Keratinocyte (primary cell): ENCODE results near the gene SLC29A1. TPM values are rescaled to one million over a fixed set of nuclear protein-coding genes. Genes with fewer than 3 reads are reported as not detected.

Source experiments
- DNase-seq: peaks from one replicate; pipeline ENCODE4 v3.0.0-alpha.2; 2011; ENCODE audit warnings: low read depth, missing footprints, low spot score
- FAIRE-seq: peaks from 2 replicates; lab custom pipeline; 2011; peaks lifted over from hg19 to GRCh38; lab: Jason Lieb, UNC
- H2AFZ ChIP-seq: 2 replicates; pipeline ENCODE4 v1.6.0; 2012; ENCODE audit warnings: low read length, control low read depth, inconsistent platforms; ENCODE audit not compliant: control insufficient read depth
- H3K27ac ChIP-seq: 2 replicates; pipeline ENCODE4 v1.5.1; 2011; ENCODE audit warnings: low read length; ENCODE audit not compliant: control insufficient read depth, insufficient read depth
- H3K27me3 ChIP-seq: 3 replicates; pipeline ENCODE4 v1.6.0; 2011; ENCODE audit warnings: low read length; ENCODE audit not compliant: control insufficient read depth, insufficient read depth; ENCODE audit errors: extremely low read depth
- H3K36me3 ChIP-seq, 2 experiments: 2 replicates in 1 of 2; 3 replicates in 1 of 2; pipeline ENCODE4 v1.5.1; 2011; ENCODE audit warnings: low read length in 2 of 2, mild to moderate bottlenecking in 1 of 2; ENCODE audit not compliant: control insufficient read depth in 2 of 2, insufficient read depth in 2 of 2; ENCODE audit errors: extremely low read depth in 1 of 2
- H3K4me1 ChIP-seq: 3 replicates; pipeline ENCODE4 v1.5.1; 2011; ENCODE audit warnings: low read length; ENCODE audit not compliant: control insufficient read depth, insufficient read depth; ENCODE audit errors: extremely low read depth
- H3K4me2 ChIP-seq: 3 replicates; pipeline ENCODE4 v1.6.0; 2011; ENCODE audit warnings: low read depth, low read length; ENCODE audit not compliant: control insufficient read depth, insufficient read depth; ENCODE audit errors: extremely low read depth
- H3K4me3 ChIP-seq, 3 experiments: fragments of 200-600 bp in 1 of 3; sonication (generic) in 1 of 3; 2 replicates in 2 of 3; 3 replicates in 1 of 3; pipeline ENCODE4 v1.5.1; 2011 to 2016; ENCODE audit warnings: low read length in 3 of 3, mild to moderate bottlenecking in 3 of 3, control low read depth in 2 of 3, inconsistent platforms in 1 of 3, low read depth in 1 of 3, mixed read lengths in 1 of 3, mixed run types in 1 of 3, moderate library complexity in 1 of 3; ENCODE audit not compliant: control insufficient read depth in 2 of 3, insufficient read depth in 2 of 3; ENCODE audit errors: extremely low read depth in 1 of 3
- H3K79me2 ChIP-seq: 2 replicates; pipeline ENCODE4 v1.6.0; 2012; ENCODE audit warnings: low read length; ENCODE audit not compliant: control insufficient read depth, insufficient read depth
- H3K9ac ChIP-seq: 3 replicates; pipeline ENCODE4 v1.6.0; 2011; ENCODE audit warnings: low read length; ENCODE audit not compliant: control insufficient read depth, insufficient read depth; ENCODE audit errors: extremely low read depth
- H3K9me1 ChIP-seq: 3 replicates; pipeline ENCODE4 v1.6.0; 2011; ENCODE audit warnings: low read length; ENCODE audit not compliant: control insufficient read depth, insufficient read depth; ENCODE audit errors: extremely low read depth
- H3K9me3 ChIP-seq: 2 replicates; pipeline ENCODE4 v1.5.1; 2012; ENCODE audit warnings: low read depth, low read length; ENCODE audit not compliant: control insufficient read depth
- H4K20me1 ChIP-seq: 3 replicates; pipeline ENCODE4 v1.6.0; 2011; ENCODE audit warnings: low read length; ENCODE audit not compliant: control insufficient read depth, insufficient read depth; ENCODE audit errors: extremely low read depth
- CTCF ChIP-seq, 3 experiments: IDR thresholded peaks in 1 of 3; conservative IDR thresholded peaks in 1 of 3; optimal IDR thresholded peaks in 1 of 3; 2 replicates in 2 of 3; 3 replicates in 1 of 3; pipeline versions ENCODE3 to v1.5.1; 2011; ENCODE audit warnings: low read length in 3 of 3, mild to moderate bottlenecking in 3 of 3, moderate library complexity in 2 of 3, control low read depth in 1 of 3, inconsistent platforms in 1 of 3; ENCODE audit not compliant: insufficient read depth in 2 of 3; ENCODE audit errors: extremely low read depth in 1 of 3
- EZH2 ChIP-seq: IDR thresholded peaks from one replicate; pipeline ENCODE4 v1.6.1; 2012; ENCODE audit warnings: inconsistent platforms, mild to moderate bottlenecking, low read length, moderate library complexity
- dilution Hi-C: fragments of 300-500 bp; cut with MboI; formaldehyde crosslinking; loops from one replicate; pipeline ENCODE4 v1.7.0; 2020; ENCODE audit warnings: low sequenced_read_pairs; ENCODE audit not compliant: extremely low pct_ligation_motif_present
- polyA plus RNA-seq, 5 experiments: library from polyadenylated mRNA; depleted of rRNA in 3 of 5; stranded (reverse) in 3 of 5; stranded (forward) in 1 of 5; unstranded in 1 of 5; fragments of >200 nt; gene quantifications; 1 replicate in 1 of 5; 2 replicates in 3 of 5; 3 replicates in 1 of 5; pipeline versions ENCODE4 v1.2.1 to v1.2.3, GENCODE V29; 2011 to 2012; ENCODE audit warnings: missing spikeins in 2 of 5, low read depth in 1 of 5, low replicate concordance in 1 of 5

The SLC29A1 gene
- polyA plus RNA-seq, 1 donor (not counting 4 experiments of a cell fraction or from before 2014, with no cell fraction given) = 51.0 TPM

GRCh38 chr6:44214307-44214706 is 9.1 kb upstream of the SLC29A1 start:
- dilution Hi-C loops = no loop called here
- H3K36me3 ChIP-seq = no peaks in the 10 kb centered on the region
- TF ChIP-seq CTCF (optimal IDR thresholded peaks at IDR 0.05 in 1 of 3, IDR thresholded peaks at IDR 0.05 in 1 of 3, conservative IDR thresholded peaks at IDR 0.05 in 1 of 3; ENCODE audit: extremely low read depth in 1 of 3, insufficient read depth in 2 of 3, low read length in 3 of 3) (no peak), EZH2 (no peak)
- H3K4me1 ChIP-seq = peaks cover 12% of the 10 kb centered on the region
- no peak overlapping the region for H3K4me3 ChIP-seq
- H3K27ac ChIP-seq = no peak overlapping the region
- no peaks in the 10 kb centered on the region for H4K20me1 ChIP-seq
- H2AFZ ChIP-seq = no peak overlapping the region
- no peak overlapping the region for H3K4me2 ChIP-seq
- no peak for DNase-seq
- no peaks in the 10 kb centered on the region for H3K27me3 ChIP-seq
- H3K9ac ChIP-seq = no peak overlapping the region
- no peaks in the 10 kb centered on the region for H3K9me1 ChIP-seq
- H3K79me2 ChIP-seq = no peaks in the 10 kb centered on the region
- no peak for FAIRE-seq
- H3K9me3 ChIP-seq = no peaks in the 10 kb centered on the region

- TF ChIP-seq EZH2 = no peak
- no peak for TF ChIP-seq CTCF (optimal IDR thresholded peaks at IDR 0.05 in 1 of 3, IDR thresholded peaks at IDR 0.05 in 1 of 3, conservative IDR thresholded peaks at IDR 0.05 in 1 of 3; ENCODE audit: extremely low read depth in 1 of 3, insufficient read depth in 2 of 3, low read length in 3 of 3)
- Histone ChIP-seq H3K4me2 (no peak within 1 kb of the TSS), H3K36me3 (no peaks in the 10 kb centered on the region), H3K9ac (no peak within 1 kb of the TSS), H3K27ac (no peak within 1 kb of the TSS), H2AFZ (peak within 1 kb of the TSS; percentile 65), H3K79me2 (no peaks in the 10 kb centered on the region), H3K27me3 (no peaks in the 10 kb centered on the region), H4K20me1 (no peaks in the 10 kb centered on the region), H3K4me1 (peaks cover 20% of the 10 kb centered on the region), H3K9me3 (no peaks in the 10 kb centered on the region), H3K4me3 (no peak within 1 kb of the TSS), H3K9me1 (no peaks in the 10 kb centered on the region)
- no peak for DNase-seq
- dilution Hi-C loops = no loop called here
- no peak for FAIRE-seq
Observed at GRCh38 chr6:44216677-44217331, 6.6 kb upstream of the SLC29A1 start, which contains the start of gene MYMX. MYMX (plus strand) TSS chr6:44216926; CDS start chr6:44217472, 546 bp downstream.
